ENCODE measurements around the gene ASAP2. TPM values are rescaled to one million over a fixed set of nuclear protein-coding genes. Genes with fewer than 3 reads are reported as not detected.

ASAP2 gene
- total and polyA plus RNA-seq, 9 of the 15 experiments (the other 6 are each of a cell fraction or from before 2014, with no cell fraction given): 0.06 to 4.3 (median 3.1) TPM

DNA sequence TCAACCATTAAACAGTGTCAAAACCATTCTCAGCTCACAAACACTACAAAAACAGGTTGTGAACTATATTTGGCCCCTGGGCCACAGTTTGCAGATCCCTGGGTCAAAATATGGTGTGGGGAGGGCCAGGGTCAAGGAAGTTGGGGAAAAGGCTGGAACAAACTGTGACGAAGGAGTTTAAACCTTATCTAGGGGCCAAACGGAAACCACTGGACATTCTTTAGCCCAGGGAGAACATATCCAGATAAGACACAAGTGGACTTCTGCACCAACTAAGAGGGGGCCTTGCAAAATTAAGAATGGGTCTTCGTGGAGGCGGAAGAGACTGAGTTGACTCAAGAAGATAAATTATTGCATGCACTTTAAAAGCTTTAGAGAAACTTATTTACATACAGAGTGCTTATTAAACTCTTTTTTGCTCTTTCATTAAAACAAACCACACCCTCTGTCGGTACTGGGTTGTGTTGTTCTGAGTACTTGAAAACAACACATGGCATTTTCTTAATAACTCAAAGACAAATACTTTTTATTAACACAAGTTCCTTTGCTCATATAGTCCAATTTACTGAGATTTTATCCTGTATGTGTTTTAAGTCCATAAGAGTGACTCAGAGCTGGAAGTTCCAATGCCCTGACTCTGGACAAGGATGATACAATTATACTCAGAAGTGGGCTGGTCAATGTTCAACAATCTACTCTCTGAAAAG is 5.3 kb upstream of the ASAP2 start (continued):
- TF ChIP-seq, protein P1, sequence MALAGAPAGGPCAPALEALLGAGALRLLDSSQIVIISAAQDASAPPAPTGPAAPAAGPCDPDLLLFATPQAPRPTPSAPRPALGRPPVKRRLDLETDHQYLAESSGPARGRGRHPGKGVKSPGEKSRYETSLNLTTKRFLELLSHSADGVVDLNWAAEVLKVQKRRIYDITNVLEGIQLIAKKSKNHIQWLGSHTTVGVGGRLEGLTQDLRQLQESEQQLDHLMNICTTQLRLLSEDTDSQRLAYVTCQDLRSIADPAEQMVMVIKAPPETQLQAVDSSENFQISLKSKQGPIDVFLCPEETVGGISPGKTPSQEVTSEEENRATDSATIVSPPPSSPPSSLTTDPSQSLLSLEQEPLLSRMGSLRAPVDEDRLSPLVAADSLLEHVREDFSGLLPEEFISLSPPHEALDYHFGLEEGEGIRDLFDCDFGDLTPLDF (CRISPR knock-in tag; IDR thresholded peaks at IDR 0.05): no peak
- no peak for TF ChIP-seq ZBTB1 (CRISPR knock-in tag; IDR thresholded peaks at IDR 0.05; ENCODE audit: borderline replicate concordance, low read depth)
- TF ChIP-seq ARID1B (IDR thresholded peaks at IDR 0.05): peak; percentile 88
- TF ChIP-seq MYBL2 (IDR thresholded peaks at IDR 0.05; ENCODE audit: low read depth): peak; percentile 80
- no peak for TF ChIP-seq MYBL2 (CRISPR knock-in tag; IDR thresholded peaks at IDR 0.05; ENCODE audit: borderline replicate concordance)
- TF ChIP-seq ZNF707 (CRISPR knock-in tag; conservative IDR thresholded peaks at IDR 0.05): no peak
- TF ChIP-seq, protein P2, sequence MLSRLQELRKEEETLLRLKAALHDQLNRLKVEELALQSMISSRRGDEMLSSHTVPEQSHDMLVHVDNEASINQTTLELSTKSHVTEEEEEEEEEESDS (CRISPR knock-in tag; IDR thresholded peaks at IDR 0.05): no peak
- no peak for TF ChIP-seq MCM2 (IDR thresholded peaks at IDR 0.05; ENCODE audit: low read depth)
- TF ChIP-seq, protein P3, sequence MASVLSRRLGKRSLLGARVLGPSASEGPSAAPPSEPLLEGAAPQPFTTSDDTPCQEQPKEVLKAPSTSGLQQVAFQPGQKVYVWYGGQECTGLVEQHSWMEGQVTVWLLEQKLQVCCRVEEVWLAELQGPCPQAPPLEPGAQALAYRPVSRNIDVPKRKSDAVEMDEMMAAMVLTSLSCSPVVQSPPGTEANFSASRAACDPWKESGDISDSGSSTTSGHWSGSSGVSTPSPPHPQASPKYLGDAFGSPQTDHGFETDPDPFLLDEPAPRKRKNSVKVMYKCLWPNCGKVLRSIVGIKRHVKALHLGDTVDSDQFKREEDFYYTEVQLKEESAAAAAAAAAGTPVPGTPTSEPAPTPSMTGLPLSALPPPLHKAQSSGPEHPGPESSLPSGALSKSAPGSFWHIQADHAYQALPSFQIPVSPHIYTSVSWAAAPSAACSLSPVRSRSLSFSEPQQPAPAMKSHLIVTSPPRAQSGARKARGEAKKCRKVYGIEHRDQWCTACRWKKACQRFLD (CRISPR knock-in tag; IDR thresholded peaks at IDR 0.05): peak; percentile 46; the same call in 1 of the 2 replicates
- no peak for TF ChIP-seq RFX1 (IDR thresholded peaks at IDR 0.05)
- TF ChIP-seq ZNF311 (CRISPR knock-in tag; IDR thresholded peaks at IDR 0.05): no peak
- TF ChIP-seq, protein P4, sequence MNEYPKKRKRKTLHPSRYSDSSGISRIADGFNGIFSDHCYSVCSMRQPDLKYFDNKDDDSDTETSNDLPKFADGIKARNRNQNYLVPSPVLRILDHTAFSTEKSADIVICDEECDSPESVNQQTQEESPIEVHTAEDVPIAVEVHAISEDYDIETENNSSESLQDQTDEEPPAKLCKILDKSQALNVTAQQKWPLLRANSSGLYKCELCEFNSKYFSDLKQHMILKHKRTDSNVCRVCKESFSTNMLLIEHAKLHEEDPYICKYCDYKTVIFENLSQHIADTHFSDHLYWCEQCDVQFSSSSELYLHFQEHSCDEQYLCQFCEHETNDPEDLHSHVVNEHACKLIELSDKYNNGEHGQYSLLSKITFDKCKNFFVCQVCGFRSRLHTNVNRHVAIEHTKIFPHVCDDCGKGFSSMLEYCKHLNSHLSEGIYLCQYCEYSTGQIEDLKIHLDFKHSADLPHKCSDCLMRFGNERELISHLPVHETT (CRISPR knock-in tag; conservative IDR thresholded peaks at IDR 0.05 in 1 of 2, IDR thresholded peaks at IDR 0.05 in 1 of 2): peak in 1 of 2 experiments; percentile 71; a peak in 1 of 4 replicates
- no peak for TF ChIP-seq NFIX (CRISPR knock-in tag; IDR thresholded peaks at IDR 0.05; ENCODE audit: low read depth)
- no peak for TF ChIP-seq SLC30A9 (CRISPR knock-in tag; IDR thresholded peaks at IDR 0.05)
- TF ChIP-seq FOXJ2 (tag; IDR thresholded peaks at IDR 0.05): no peak
- TF ChIP-seq ZNF212 (CRISPR knock-in tag; IDR thresholded peaks at IDR 0.05): no peak
- TF ChIP-seq JUN (IDR thresholded peaks at IDR 0.05; ENCODE audit: borderline replicate concordance, low read depth, low read length): no peak
- no peak for TF ChIP-seq JUN (CRISPR knock-in tag; IDR thresholded peaks at IDR 0.05; ENCODE audit: borderline replicate concordance)
- TF ChIP-seq ZSCAN32 (CRISPR knock-in tag; IDR thresholded peaks at IDR 0.05): no peak
- no peak for TF ChIP-seq ZNF778 (CRISPR knock-in tag; IDR thresholded peaks at IDR 0.05)
- TF ChIP-seq POLR3A (IDR thresholded peaks at IDR 0.05; ENCODE audit: borderline replicate concordance, extremely low read depth, insufficient read depth, insufficient read length): no peak
- TF ChIP-seq TRIM28 (IDR thresholded peaks at IDR 0.05): no peak
- no peak for TF ChIP-seq HNRNPLL (IDR thresholded peaks at IDR 0.05; ENCODE audit: low read depth, low read length, poor library complexity, severe bottlenecking)
- no peak for TF ChIP-seq PCBP1 (IDR thresholded peaks at IDR 0.05; ENCODE audit: low read depth, low read length, poor library complexity, severe bottlenecking)
